ENCODE results near the gene LRRC61. TPM values are rescaled to one million over a fixed set of nuclear protein-coding genes. Genes with fewer than 3 reads are reported as not detected.

The LRRC61 gene, protein sequence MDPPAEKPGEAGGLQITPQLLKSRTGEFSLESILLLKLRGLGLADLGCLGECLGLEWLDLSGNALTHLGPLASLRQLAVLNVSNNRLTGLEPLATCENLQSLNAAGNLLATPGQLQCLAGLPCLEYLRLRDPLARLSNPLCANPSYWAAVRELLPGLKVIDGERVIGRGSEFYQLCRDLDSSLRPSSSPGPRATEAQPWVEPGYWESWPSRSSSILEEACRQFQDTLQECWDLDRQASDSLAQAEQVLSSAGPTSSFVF
- total RNA-seq: 0.98 and 1.00 TPM in 2 replicates

DNA sequence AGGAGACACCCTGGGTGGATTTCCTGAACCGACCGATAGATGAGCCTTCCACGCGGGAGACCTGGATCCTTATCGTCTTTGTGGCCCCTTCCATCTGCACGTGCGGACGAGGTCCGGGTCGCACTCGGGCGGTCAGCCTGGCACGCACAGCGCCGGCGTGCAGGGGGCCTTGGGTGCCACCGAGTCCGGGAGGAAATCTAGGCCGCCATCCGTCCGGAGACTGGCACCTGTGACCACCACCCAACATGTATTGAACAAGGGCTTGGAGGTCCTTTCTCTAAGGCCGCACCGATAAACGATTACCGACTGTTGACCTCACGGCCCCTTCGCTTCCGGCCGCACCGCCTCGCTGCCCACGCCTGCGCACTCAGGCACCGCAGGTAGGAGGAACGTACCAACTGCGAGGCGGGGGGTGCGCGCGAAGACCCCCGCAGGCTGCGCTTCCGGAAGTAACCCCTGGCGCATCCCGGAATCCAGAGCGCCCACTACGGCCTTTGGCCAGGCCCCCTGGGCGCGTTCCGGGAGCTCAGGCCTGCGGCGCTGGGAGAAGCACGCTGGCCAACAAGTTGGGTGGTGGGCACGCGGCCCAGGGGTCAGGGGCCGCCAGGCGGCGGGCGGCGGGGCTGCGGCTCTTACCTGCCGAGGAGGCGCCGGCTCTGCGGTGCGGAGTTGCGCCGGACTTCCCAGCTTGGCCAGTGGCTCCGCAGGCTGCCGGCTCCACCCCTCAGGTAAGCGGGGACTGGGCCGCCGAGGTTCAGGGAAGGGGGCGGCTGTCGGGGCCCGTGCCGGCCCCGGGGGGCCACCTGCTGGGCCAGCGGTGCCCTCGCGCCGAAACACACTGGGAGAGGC lies at the start of gene LRRC61, which contains the start of gene ACTR3C:
Gene LRRC61 (plus strand): TSS at position 523 of the 849 bp plus-strand sequence. CDS start 13,507 bp downstream, outside the sequence.
Gene ACTR3C (minus strand): TSS at position 713 of the 849 bp plus-strand sequence. CDS start 28,249 bp downstream, outside the sequence.

DNA sequence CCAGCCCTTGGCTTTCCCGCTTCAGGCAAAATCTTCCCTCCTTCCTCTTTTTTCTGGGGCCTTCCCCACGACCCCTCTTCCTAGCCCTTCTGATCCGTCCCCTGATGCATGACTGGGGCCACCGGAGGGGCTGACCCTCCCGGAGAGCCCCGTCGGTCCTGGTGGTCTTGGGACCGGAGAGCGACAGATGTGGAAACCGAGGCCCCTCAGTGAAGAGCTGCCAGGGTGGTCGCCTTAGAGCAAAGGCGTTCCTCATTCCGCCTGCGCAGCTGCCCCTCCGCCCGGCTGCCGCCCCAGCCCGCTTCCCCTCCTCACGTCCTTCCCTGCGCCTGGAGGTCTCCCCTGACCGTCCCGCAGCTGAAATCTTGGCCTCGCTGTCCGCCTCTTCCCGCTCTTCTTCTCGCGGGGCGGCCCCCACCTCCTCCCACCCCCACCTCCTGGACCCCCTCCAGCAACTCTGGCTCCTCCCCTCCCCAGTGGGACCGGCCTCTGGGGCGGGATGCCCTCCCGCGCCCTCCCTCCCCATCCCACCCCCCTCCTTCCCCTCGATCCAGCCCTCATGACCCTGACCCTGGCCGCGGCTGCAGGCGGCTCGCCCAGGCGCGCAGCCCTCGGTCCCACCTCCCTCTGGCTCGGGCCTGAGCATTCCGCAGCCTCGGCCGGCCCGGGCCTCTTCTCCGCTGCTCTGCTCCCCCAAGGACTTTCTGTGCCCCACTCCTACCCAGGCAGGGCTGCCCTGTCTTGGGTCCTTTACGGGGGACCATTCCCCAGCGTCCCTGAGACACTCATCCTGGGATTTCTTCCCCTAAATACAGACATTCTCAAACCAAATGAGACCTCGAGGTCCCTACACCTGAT lies 18.3 kb downstream of the LRRC61 start, which contains the start of gene RARRES2:
Gene RARRES2 (minus strand): TSS at position 367 of the 858 bp plus-strand sequence. CDS start 1,020 bp downstream, outside the sequence.

DNA sequence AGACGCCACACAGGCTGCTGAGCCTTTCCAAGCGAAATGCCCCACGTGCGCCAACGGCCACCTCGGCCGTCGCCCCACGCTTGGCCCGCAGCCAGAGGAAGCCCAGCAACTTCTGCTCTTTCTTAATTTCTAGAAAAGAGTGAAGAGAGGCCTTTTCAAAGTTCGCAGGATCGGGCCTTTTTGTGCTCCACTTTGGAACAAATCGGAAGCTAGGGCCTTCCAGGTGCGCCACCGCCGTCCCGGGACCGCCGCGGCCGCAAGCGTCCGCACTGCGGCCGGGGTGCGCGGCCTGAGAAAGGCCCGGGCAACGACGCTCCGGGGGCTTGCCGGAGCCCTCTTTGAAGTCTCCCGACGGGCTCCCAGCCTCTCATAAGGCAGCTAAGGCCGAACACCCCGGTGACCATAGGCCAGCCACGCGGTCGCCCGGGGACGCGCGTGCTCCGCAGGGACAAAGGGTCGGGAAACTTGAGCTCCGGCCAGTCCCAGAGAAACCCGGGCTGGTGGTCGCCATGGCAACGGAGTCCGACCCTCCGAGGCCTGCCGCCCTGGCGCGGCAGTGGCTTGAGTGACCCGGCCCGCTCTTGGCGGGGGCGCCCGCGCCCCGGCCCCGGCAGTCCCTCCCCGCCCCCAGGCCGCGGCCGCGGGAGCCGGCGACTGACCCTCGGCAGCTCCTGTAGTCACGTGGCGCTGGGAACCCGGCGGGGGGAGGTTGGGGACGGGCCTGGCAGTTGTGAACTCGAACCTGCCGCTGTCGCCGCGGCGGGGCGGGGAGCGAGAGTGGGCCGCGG lies 45.1 kb downstream of the LRRC61 start, which contains the start of gene REPIN1:
Gene REPIN1 (plus strand): TSS at position 727 of the 788 bp plus-strand sequence. CDS start 890 bp downstream, outside the sequence.

DNA sequence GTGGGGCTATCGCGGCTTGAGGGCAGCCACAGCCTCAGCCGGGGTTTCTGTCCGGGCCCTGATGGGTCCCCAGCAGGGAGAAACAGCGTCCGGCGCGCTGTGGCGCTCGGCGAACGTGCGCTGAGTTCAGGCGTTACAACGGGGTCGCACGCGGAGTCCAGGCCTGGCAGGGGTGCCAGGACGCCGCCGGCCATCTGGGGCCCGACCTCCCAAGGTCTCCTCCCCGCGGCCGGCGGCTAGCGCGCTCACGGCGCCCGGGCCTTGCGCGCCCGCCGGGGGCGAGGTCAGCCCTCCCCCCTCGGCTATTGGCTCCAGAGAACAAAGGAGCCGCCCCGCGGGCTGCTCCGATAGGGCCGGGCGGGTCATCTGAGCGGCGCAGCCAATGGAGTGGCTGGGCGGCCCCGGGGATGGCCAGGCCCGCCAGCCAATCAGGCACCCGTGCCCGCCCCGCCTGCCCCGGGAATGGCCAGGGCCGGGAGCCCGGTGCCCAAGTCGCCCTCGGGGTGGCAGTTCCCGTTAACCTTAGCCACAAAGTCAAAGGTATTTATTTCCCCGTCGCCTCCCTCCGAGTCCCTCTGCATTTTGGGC lies 55.8 kb downstream of the LRRC61 start, which contains the start of gene ZNF775:
Gene ZNF775 (plus strand): TSS at position 478 of the 588 bp plus-strand sequence. CDS start 9,141 bp downstream, outside the sequence.

Other genes with a start within 250 kb of the LRRC61 start
- gene ACTR3C, start 190 bp downstream of the LRRC61 start, total RNA-seq: 0.07 and 0.49 TPM in 2 replicates
- gene RARRES2, start 18.3 kb downstream of the LRRC61 start, total RNA-seq: not detected in 2 replicates
- 124 and 135 TPM in 2 replicates for gene REPIN1, start 45.5 kb downstream of the LRRC61 start, total RNA-seq
- 5.1 and 6.8 TPM in 2 replicates for gene ZNF775, start 56.0 kb downstream of the LRRC61 start, total RNA-seq
- gene GIMAP8, start 127.3 kb downstream of the LRRC61 start, total RNA-seq: 16.7 and 18.3 TPM in 2 replicates
- 20.4 and 26.2 TPM in 2 replicates for gene GIMAP7, start 191.5 kb downstream of the LRRC61 start, total RNA-seq
- gene GIMAP4, start 244.0 kb downstream of the LRRC61 start, total RNA-seq: 62.7 and 64.1 TPM in 2 replicates